ENCODE measurements around the gene ADCY9. TPM values are rescaled to one million over a fixed set of nuclear protein-coding genes. Genes with fewer than 3 reads are reported as not detected.

ADCY9 gene
- total RNA-seq, 2 donors from 2014 or later: 1.2 to 3.3 TPM

GRCh38 chr16:3938843-3939624 is 177.2 kb downstream of the ADCY9 start:
- Histone ChIP-seq H3K4me3 (ENCODE audit: low read length) (no peak overlapping the region), H3K9me3 (ENCODE audit: control insufficient read depth, low read length) (peaks cover 6% of the 10 kb centered on the region), H3K27me3 (ENCODE audit: control insufficient read depth, insufficient read depth, low read length, poor library complexity, severe bottlenecking) (no peaks in the 10 kb centered on the region), H3K27ac (ENCODE audit: low read depth, low read length) (no peak overlapping the region), H3K4me1 (ENCODE audit: control insufficient read depth, insufficient read depth, low read length) (no peaks in the 10 kb centered on the region), H3K9ac (ENCODE audit: extremely low read depth, low read length, poor library complexity, severe bottlenecking) (no peak overlapping the region), H3K36me3 (ENCODE audit: control insufficient read depth, insufficient read depth, low read length) (no peaks in the 10 kb centered on the region)
- peak; percentile 98 for TF ChIP-seq CTCF (conservative IDR thresholded peaks at IDR 0.05)
- peaks cover 2% of the 10 kb centered on the region for H3K27me3 Mint-ChIP-seq (ENCODE audit: insufficient read depth)
- peaks cover 6% of the 10 kb centered on the region for H3K4me1 Mint-ChIP-seq
- DNase-seq: peak; percentile 95
- peak overlapping the region; percentile 26 for H3K4me3 Mint-ChIP-seq
- peaks cover 20% of the 10 kb centered on the region for H3K9me3 Mint-ChIP-seq
- H3K36me3 Mint-ChIP-seq (ENCODE audit: low read depth): no peaks in the 10 kb centered on the region
- no peak overlapping the region for H3K27ac Mint-ChIP-seq
- 32 to 38% methylated on average over 15 to 43 of the region's 43 CpGs for WGBS, 2 experiments (ENCODE audit: insufficient coverage in 1 of 2, insufficient read length in 1 of 2)

GRCh38 chr16:3938471-3938842 is 177.8 kb downstream of the ADCY9 start:
- 92 to 99% methylated on average over 15 to 19 of the region's 19 CpGs for WGBS, 2 experiments (ENCODE audit: insufficient coverage in 1 of 2, insufficient read length in 1 of 2)
- Mint-ChIP-seq H3K9me3 (peaks cover 17% of the 10 kb centered on the region), H3K36me3 (ENCODE audit: low read depth) (no peaks in the 10 kb centered on the region), H3K4me3 (peak overlapping the region; percentile 26), H3K4me1 (peaks cover 6% of the 10 kb centered on the region), H3K27ac (no peak overlapping the region), H3K27me3 (ENCODE audit: insufficient read depth) (peaks cover 2% of the 10 kb centered on the region)
- Histone ChIP-seq H3K4me3 (ENCODE audit: low read length) (no peak overlapping the region), H3K9me3 (ENCODE audit: control insufficient read depth, low read length) (peaks cover 3% of the 10 kb centered on the region), H3K27me3 (ENCODE audit: control insufficient read depth, insufficient read depth, low read length, poor library complexity, severe bottlenecking) (no peaks in the 10 kb centered on the region), H3K36me3 (ENCODE audit: control insufficient read depth, insufficient read depth, low read length) (no peaks in the 10 kb centered on the region), H3K4me1 (ENCODE audit: control insufficient read depth, insufficient read depth, low read length) (no peaks in the 10 kb centered on the region), H3K9ac (ENCODE audit: extremely low read depth, low read length, poor library complexity, severe bottlenecking) (no peak overlapping the region), H3K27ac (ENCODE audit: low read depth, low read length) (no peak overlapping the region)
- TF ChIP-seq CTCF (conservative IDR thresholded peaks at IDR 0.05): no peak
- DNase-seq: no peak

GRCh38 chr16:3937066-3937875 is 179.0 kb downstream of the ADCY9 start:
- H3K4me1 Mint-ChIP-seq: peaks cover 6% of the 10 kb centered on the region
- no peak overlapping the region for H3K4me3 Mint-ChIP-seq
- Histone ChIP-seq H3K4me3 (ENCODE audit: low read length) (no peak overlapping the region), H3K4me1 (ENCODE audit: control insufficient read depth, insufficient read depth, low read length) (no peaks in the 10 kb centered on the region), H3K9me3 (ENCODE audit: control insufficient read depth, low read length) (no peaks in the 10 kb centered on the region), H3K27me3 (ENCODE audit: control insufficient read depth, insufficient read depth, low read length, poor library complexity, severe bottlenecking) (no peaks in the 10 kb centered on the region), H3K27ac (ENCODE audit: low read depth, low read length) (no peak overlapping the region), H3K36me3 (ENCODE audit: control insufficient read depth, insufficient read depth, low read length) (no peaks in the 10 kb centered on the region), H3K9ac (ENCODE audit: extremely low read depth, low read length, poor library complexity, severe bottlenecking) (no peak overlapping the region)
- H3K9me3 Mint-ChIP-seq: peaks cover 6% of the 10 kb centered on the region
- H3K36me3 Mint-ChIP-seq (ENCODE audit: low read depth): no peaks in the 10 kb centered on the region
- no peak overlapping the region for H3K27ac Mint-ChIP-seq
- H3K27me3 Mint-ChIP-seq (ENCODE audit: insufficient read depth): peaks cover 2% of the 10 kb centered on the region
- peak; percentile 27 for DNase-seq
- no peak for TF ChIP-seq CTCF (conservative IDR thresholded peaks at IDR 0.05)
- WGBS, 2 experiments (ENCODE audit: insufficient coverage in 1 of 2, insufficient read length in 1 of 2): 91 to 95% methylated on average over 9 to 13 of the region's 13 CpGs

Data from endodermal cell (in vitro differentiated cells).